ENCODE data around the gene TRIM24. TPM values are rescaled to one million over a fixed set of nuclear protein-coding genes. Genes with fewer than 3 reads are reported as not detected.

TRIM24 gene
- total RNA-seq, 1 donor from 2014 or later: 16.4 TPM

- ATAC-seq (peak; percentile 90), DNase-seq (ENCODE audit: low spot score) (peak; percentile 76)
Measured at GRCh38 chr7:138610671-138611170, 150.7 kb downstream of the TRIM24 start.

GRCh38 chr7:138613630-138614029 is 153.6 kb downstream of the TRIM24 start:
- ATAC-seq (peak; percentile 28), DNase-seq (ENCODE audit: low spot score) (no peak)

GRCh38 chr7:138616085-138616484 is 156.0 kb downstream of the TRIM24 start:
- no peak for ATAC-seq

GRCh38 chr7:138618506-138618905 is 158.4 kb downstream of the TRIM24 start:
- no peak for ATAC-seq
- DNase-seq (ENCODE audit: low spot score): no peak

More at GRCh38 chr7:138616085-138616484, 156.0 kb downstream of the TRIM24 start:
- no peak for DNase-seq (ENCODE audit: low spot score)

DNA sequence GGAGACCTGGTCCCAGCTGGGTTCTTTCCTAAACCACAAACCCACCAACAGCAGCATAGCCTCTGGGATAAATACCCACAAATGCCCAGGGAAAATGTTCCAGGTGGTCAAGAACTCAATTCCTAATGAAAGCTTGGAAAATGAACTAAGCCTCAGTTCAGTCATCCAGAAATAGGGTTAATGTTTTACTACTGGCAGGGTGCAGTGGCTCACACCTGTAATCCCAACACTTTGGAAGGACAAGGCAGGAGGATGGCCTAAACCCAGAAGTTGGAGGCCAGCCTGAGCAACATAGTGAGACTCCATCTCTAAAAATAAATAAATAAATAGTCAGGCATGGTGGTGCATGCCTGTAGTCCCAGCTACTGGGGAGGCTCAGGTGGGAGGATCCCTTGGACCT is 158.9 kb downstream of the TRIM24 start:
- DNase-seq (ENCODE audit: low spot score) (no peak), ATAC-seq (peak; percentile 88)

DNA sequence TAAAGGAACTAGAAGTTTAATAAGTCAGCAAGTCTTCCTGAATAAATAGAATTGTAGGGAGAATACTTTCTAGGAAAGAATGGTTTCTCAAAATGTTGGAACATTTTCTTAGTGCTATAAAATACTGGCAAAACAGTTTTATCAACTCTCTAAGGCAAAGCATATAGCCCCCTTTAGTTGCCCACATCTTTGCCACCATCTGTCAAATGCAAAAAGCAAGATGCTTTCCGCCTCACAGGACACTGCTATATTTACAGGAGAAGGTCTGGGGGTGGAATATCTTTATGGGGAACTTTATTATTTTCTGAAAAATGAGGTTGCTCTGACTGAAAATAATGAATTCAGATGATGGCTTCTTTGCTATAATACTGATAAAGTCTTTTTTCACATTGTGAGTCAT is 162.8 kb downstream of the TRIM24 start:
- ATAC-seq (no peak), DNase-seq (ENCODE audit: low spot score) (no peak)

DNA sequence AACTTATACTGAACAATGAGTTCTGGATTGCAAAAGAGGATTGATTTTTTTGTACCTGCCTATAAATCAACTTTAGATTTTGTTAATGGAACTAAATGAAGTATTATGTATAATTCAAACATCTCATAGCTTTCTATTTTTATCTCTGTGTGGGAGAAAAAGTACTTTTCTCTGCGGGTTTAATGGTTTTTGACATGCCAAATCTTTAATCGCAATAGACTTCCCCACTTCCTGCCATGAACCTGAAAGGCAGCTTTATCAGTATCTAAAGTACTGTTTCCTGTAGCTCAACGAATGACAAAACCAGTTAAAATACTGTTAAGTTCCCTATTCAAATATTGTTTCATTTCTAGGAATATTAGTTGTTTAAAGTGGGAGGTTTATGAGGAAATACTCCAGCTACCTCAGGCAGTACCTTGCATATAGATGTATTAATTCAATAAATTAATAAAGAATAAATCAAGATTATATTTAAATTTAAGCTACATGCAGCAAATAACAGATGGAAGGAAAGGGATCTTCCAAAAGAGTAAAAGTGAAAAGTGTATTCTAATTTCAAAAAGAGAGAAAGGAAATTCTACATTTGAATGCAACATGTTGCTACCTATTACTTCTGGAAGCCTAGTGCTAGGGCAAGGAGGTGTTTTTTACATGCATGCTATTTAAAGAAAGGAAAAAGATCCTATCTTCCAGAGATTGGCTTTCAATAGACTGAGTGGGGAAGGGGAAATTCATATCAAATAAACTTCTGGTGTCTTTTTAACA is 165.2 kb downstream of the TRIM24 start:
- DNase-seq (ENCODE audit: low spot score) (no peak), ATAC-seq (no peak)

DNA sequence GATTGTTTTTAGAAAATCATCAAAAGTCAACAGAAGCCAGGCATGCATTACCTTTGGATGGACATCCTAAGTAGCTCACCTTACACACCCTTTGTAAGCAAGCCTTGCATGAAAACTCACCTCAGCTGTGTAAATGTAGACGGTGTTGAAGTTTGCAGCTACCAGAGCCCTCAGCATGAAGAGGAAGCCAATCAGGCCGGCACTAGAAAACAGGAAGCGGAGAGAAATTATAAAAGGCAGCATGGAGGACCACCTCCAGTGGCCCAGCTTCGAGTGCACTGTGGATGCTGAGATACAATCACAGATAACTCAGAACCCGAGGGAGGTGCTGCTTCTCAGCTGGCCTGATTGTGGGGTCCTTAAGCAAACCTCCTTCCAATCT is 165.8 kb downstream of the TRIM24 start:
- no peak for DNase-seq (ENCODE audit: low spot score)
- ATAC-seq: no peak

DNA sequence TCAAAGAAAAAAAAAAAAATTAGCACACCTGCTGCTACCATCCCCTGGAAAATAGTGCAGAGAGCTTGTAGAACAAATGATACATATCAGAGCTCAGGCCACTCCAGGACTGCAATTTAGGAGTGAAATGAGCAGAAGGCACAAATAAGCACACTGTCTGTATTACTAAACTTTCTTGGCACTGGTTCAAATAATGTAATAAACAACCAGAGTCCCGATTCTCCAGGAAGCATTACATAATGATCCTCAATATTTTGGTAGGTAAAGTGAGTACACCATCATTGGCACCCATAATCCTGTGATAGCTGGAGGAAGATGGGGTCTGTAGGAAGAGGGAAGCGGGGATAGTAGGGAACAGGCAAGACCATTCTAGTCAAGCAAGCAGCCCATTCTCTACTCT is 166.8 kb downstream of the TRIM24 start:
- ATAC-seq (peak; percentile 39), DNase-seq (ENCODE audit: low spot score) (no peak)

- no peak for ATAC-seq
- peak; percentile 0 for DNase-seq (ENCODE audit: low spot score)
Measured at GRCh38 chr7:138627361-138627760, 167.3 kb downstream of the TRIM24 start.

DNA sequence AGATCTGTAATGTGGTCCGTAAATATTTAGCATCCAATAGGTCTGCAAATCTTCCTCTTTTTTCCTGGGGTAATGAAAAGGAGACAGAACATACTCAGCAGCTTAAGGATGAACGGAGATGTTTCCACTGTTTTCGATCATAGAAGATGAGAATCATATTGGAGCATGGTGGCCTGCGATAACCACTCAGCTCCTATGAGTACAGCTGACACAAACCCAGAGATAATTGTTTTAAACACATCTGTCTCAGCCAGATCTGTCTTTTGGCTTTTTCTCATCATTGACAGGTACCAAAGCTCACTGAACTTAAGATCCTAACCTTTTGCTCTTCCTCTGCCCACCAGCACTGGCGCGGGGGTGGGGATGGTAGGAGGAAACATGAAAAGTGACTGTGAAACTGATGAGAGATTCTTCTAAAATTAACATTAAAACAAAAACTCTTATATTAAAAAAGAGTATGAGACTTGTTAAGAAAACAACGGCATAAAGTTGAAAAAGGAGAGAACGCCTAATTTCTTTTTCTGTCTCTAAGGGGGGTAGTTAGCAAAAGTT is 170.1 kb downstream of the TRIM24 start:
- DNase-seq (ENCODE audit: low spot score): peak; percentile 4
- no peak for ATAC-seq

DNA sequence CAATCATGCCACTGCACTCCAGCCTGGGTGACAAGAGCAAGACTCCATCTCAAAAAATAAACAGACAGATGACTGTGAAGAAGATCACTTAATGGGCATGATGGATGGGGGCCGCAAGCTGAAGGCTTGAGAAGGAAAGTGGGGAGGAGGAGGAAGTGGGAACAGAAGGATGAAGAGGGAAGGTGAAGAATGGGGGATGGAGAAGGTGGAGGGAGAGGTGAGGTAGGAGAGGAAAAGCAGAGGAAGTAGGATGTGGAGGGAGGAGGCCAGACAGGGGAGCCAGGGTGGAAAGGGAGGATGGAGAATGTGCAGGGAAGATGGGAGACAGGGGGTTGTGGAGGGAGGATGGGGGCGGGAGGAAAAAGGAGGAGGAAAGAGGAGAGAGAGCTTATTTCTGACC is 172.3 kb downstream of the TRIM24 start:
- no peak for ATAC-seq
- no peak for DNase-seq (ENCODE audit: low spot score)

GRCh38 chr7:138632826-138633602 is 173.0 kb downstream of the TRIM24 start:
- ATAC-seq: no peak
- peak; percentile 3 for DNase-seq (ENCODE audit: low spot score)

Other genes with a start within 250 kb of the TRIM24 start
- gene SVOPL, start 241.1 kb downstream of the TRIM24 start, total RNA-seq: not detected